ENCODE data around the gene ZNF135. TPM values are rescaled to one million over a fixed set of nuclear protein-coding genes. Genes with fewer than 3 reads are reported as not detected.

The ZNF135 gene
- total RNA-seq, 2 donors from 2014 or later, result 9.3 to 12.0 TPM

DNA sequence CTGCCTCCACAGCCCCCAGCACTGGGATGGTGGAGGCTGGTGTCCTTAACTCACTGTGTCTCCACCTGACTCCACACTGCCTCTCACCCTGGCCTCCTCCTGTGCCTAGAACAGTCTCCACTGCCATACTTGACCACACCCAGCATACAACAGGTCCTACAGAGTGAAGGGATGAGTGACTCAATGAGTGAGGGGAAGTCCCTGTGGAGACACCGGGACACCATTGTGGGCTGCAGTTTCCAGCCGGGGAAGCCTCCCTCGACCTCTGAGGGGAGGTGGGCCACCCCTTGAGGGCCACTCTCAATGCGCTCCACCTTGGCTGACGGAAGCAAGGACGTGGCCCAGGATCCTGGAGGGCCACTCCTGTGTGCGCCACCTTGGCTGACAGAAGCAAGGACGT is 2.8 kb upstream of the ZNF135 start:
- Histone ChIP-seq H3K9ac (ENCODE audit: extremely low read depth, low read length, poor library complexity, severe bottlenecking) (no peak overlapping the region), H3K27ac (ENCODE audit: low read depth, low read length) (no peak overlapping the region), H3K27me3 (ENCODE audit: control insufficient read depth, insufficient read depth, low read length, poor library complexity, severe bottlenecking) (no peaks in the 10 kb centered on the region), H3K4me1 (ENCODE audit: control insufficient read depth, insufficient read depth, low read length) (no peaks in the 10 kb centered on the region), H3K9me3 (ENCODE audit: control insufficient read depth, low read length) (peaks cover 17% of the 10 kb centered on the region), H3K36me3 (ENCODE audit: control insufficient read depth, insufficient read depth, low read length) (no peaks in the 10 kb centered on the region), H3K4me3 (ENCODE audit: low read length) (no peak overlapping the region)
- H3K9me3 Mint-ChIP-seq, result peaks cover 81% of the 10 kb centered on the region
- no peak overlapping the region for H3K27ac Mint-ChIP-seq
- H3K27me3 Mint-ChIP-seq (ENCODE audit: insufficient read depth), result peaks cover 17% of the 10 kb centered on the region
- H3K36me3 Mint-ChIP-seq (ENCODE audit: low read depth), result peaks cover 22% of the 10 kb centered on the region
- TF ChIP-seq CTCF (conservative IDR thresholded peaks at IDR 0.05), result no peak
- no peaks in the 10 kb centered on the region for H3K4me1 Mint-ChIP-seq
- DNase-seq, result no peak
- WGBS, 2 experiments (ENCODE audit: insufficient coverage in 1 of 2, insufficient read length in 1 of 2), result 86 to 88% methylated on average over 5 to 8 of the region's 8 CpGs
- no peak overlapping the region for H3K4me3 Mint-ChIP-seq

DNA sequence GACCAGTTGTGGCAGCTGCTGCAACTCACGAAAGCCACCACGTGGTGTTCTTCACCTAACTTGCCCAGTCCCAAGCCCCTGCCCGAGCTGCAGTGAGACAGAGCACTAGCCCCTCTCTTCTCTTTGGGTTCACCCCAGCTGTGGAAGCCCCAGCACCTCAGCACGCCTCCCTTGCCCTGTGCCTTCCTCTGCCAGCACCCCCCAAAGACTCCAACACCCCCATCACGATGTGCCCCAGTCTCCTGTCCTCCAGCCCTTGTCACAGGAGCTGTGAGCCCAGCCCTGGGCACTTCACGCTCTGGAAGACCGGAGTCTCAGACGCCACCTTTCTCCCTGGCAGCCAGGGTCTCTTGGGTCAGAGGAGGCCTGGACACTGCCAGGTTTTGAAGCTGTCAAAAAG is 2.2 kb upstream of the ZNF135 start:
- Mint-ChIP-seq H3K36me3 (ENCODE audit: low read depth) (peaks cover 22% of the 10 kb centered on the region), H3K27ac (no peak overlapping the region), H3K9me3 (peaks cover 81% of the 10 kb centered on the region), H3K27me3 (ENCODE audit: insufficient read depth) (peaks cover 16% of the 10 kb centered on the region), H3K4me3 (no peak overlapping the region), H3K4me1 (no peaks in the 10 kb centered on the region)
- Histone ChIP-seq H3K27ac (ENCODE audit: low read depth, low read length) (no peak overlapping the region), H3K36me3 (ENCODE audit: control insufficient read depth, insufficient read depth, low read length) (no peaks in the 10 kb centered on the region), H3K27me3 (ENCODE audit: control insufficient read depth, insufficient read depth, low read length, poor library complexity, severe bottlenecking) (no peaks in the 10 kb centered on the region), H3K4me3 (ENCODE audit: low read length) (no peak overlapping the region), H3K9me3 (ENCODE audit: control insufficient read depth, low read length) (peaks cover 21% of the 10 kb centered on the region), H3K9ac (ENCODE audit: extremely low read depth, low read length, poor library complexity, severe bottlenecking) (no peak overlapping the region), H3K4me1 (ENCODE audit: control insufficient read depth, insufficient read depth, low read length) (no peaks in the 10 kb centered on the region)
- no peak for DNase-seq
- TF ChIP-seq CTCF (conservative IDR thresholded peaks at IDR 0.05), result no peak
- 74 to 100% methylated on average over 2 to 8 of the region's 8 CpGs for WGBS, 2 experiments (ENCODE audit: insufficient coverage in 1 of 2, insufficient read length in 1 of 2)

- Histone ChIP-seq H3K9me3 (ENCODE audit: control insufficient read depth, low read length) (peaks cover 24% of the 10 kb centered on the region), H3K9ac (ENCODE audit: extremely low read depth, low read length, poor library complexity, severe bottlenecking) (peak overlapping the region; percentile 35), H3K4me1 (ENCODE audit: control insufficient read depth, insufficient read depth, low read length) (no peaks in the 10 kb centered on the region), H3K27me3 (ENCODE audit: control insufficient read depth, insufficient read depth, low read length, poor library complexity, severe bottlenecking) (no peaks in the 10 kb centered on the region), H3K4me3 (ENCODE audit: low read length) (peak overlapping the region; percentile 79), H3K27ac (ENCODE audit: low read depth, low read length) (no peak overlapping the region), H3K36me3 (ENCODE audit: control insufficient read depth, insufficient read depth, low read length) (peaks cover 4% of the 10 kb centered on the region)
- Mint-ChIP-seq H3K27me3 (ENCODE audit: insufficient read depth) (peaks cover 14% of the 10 kb centered on the region), H3K36me3 (ENCODE audit: low read depth) (peaks cover 34% of the 10 kb centered on the region), H3K4me1 (no peaks in the 10 kb centered on the region), H3K4me3 (peak overlapping the region; percentile 68), H3K9me3 (peaks cover 79% of the 10 kb centered on the region), H3K27ac (peak overlapping the region; percentile 92)
- WGBS, 2 experiments (ENCODE audit: insufficient coverage in 1 of 2, insufficient read length in 1 of 2), result 94 to 98% methylated on average over 13 of the region's 13 CpGs
- no peak for DNase-seq
- no peak for TF ChIP-seq CTCF (conservative IDR thresholded peaks at IDR 0.05)
These were observed 615 bp upstream of the ZNF135 start for GRCh38 chr19:58058467-58058866.

All from endodermal cell (in vitro differentiated cells).